Fibroblast of lung (primary cell): ENCODE measurements around the gene HEMK1. TPM values are rescaled to one million over a fixed set of nuclear protein-coding genes. Genes with fewer than 3 reads are reported as not detected.

Experiments used
- DNase-seq, 2 donors: peaks; one replicate each; pipeline versions ENCODE4 v3.0.0 to v3.0.0-alpha.2; 2010; ENCODE audit warnings: low read depth in 2 of 2
- H2AFZ ChIP-seq: 2 replicates; pipeline ENCODE4 v1.5.1; 2012; ENCODE audit warnings: low read length, control low read depth, inconsistent platforms
- H3K27ac ChIP-seq: 2 replicates; pipeline ENCODE4 v1.5.1; 2011; ENCODE audit warnings: low read length, control low read depth; ENCODE audit not compliant: insufficient read depth
- H3K27me3 ChIP-seq: 2 replicates; pipeline ENCODE4 v1.5.1; 2011; ENCODE audit warnings: mild to moderate bottlenecking, low read length; ENCODE audit not compliant: control insufficient read depth, insufficient read depth
- H3K36me3 ChIP-seq: 2 replicates; pipeline ENCODE4 v1.5.1; 2011; ENCODE audit warnings: low read length; ENCODE audit not compliant: control insufficient read depth, insufficient read depth
- H3K4me1 ChIP-seq: 2 replicates; pipeline ENCODE4 v1.5.1; 2011; ENCODE audit warnings: low read length; ENCODE audit not compliant: control insufficient read depth, insufficient read depth; ENCODE audit errors: extremely low read depth
- H3K4me2 ChIP-seq: 2 replicates; pipeline ENCODE4 v1.5.1; 2011; ENCODE audit warnings: low read length, control low read depth; ENCODE audit not compliant: insufficient read depth; ENCODE audit errors: extremely low read depth
- H3K4me3 ChIP-seq, 4 experiments: fragments of 200-600 bp in 1 of 4; sonication (generic) in 1 of 4; replicated peaks in 1 of 4; 2 replicates each; pipeline ENCODE4 v1.5.1; 2011 to 2016; ENCODE audit warnings: low read length in 4 of 4, low read depth in 3 of 4, mild to moderate bottlenecking in 3 of 4, control low read depth in 2 of 4, inconsistent platforms in 1 of 4, mixed read lengths in 1 of 4; ENCODE audit not compliant: insufficient read depth in 1 of 4; ENCODE audit errors: control extremely low read depth in 1 of 4
- H3K79me2 ChIP-seq: 2 replicates; pipeline ENCODE4 v1.5.1; 2012; ENCODE audit warnings: mild to moderate bottlenecking, low read length, inconsistent platforms; ENCODE audit not compliant: control insufficient read depth, insufficient read depth
- H3K9ac ChIP-seq: 2 replicates; pipeline ENCODE4 v1.5.1; 2011; ENCODE audit warnings: mild to moderate bottlenecking, low read length, control low read depth; ENCODE audit not compliant: insufficient read depth
- H3K9me3 ChIP-seq: 2 replicates; pipeline ENCODE4 v1.5.1; 2012; ENCODE audit warnings: low read depth, low read length; ENCODE audit not compliant: control insufficient read depth, insufficient read depth
- H4K20me1 ChIP-seq: 2 replicates; pipeline ENCODE4 v1.5.1; 2011; ENCODE audit warnings: low read length; ENCODE audit not compliant: control insufficient read depth, insufficient read depth; ENCODE audit errors: extremely low read depth
- CTCF ChIP-seq, 2 donors: IDR thresholded peaks in 1 of 2; conservative IDR thresholded peaks in 1 of 2; 1 replicate in 1 of 2; 2 replicates in 1 of 2; pipeline ENCODE4 v1.5.1; 2011 to 2012; ENCODE audit warnings: low read length in 2 of 2, control low read depth in 1 of 2, inconsistent platforms in 1 of 2, low read depth in 1 of 2, mild to moderate bottlenecking in 1 of 2
- EZH2 ChIP-seq: IDR thresholded peaks from 2 replicates; pipeline ENCODE4 v1.5.1; 2012; ENCODE audit warnings: low read length, control low read depth, mild to moderate bottlenecking; ENCODE audit errors: missing control alignments
- polyA plus RNA-seq, 2 donors: library from polyadenylated mRNA; depleted of rRNA in 1 of 2; stranded (reverse) in 1 of 2; unstranded in 1 of 2; fragments of >200 nt; gene quantifications; 2 replicates each; pipeline ENCODE4 v1.2.1, GENCODE V29; 2011 to 2012; ENCODE audit warnings: missing spikeins in 1 of 2
- total RNA-seq: library from RNA; depleted of rRNA; stranded (reverse); fragments of >200 nt; gene quantifications from 2 replicates; pipeline ENCODE4 v1.2.1, GENCODE V29; 2014

HEMK1 gene
- total and polyA plus RNA-seq, 2 donors (not counting 1 experiment from before 2014, with no cell fraction given) = 8.4 to 12.7 TPM

- Histone ChIP-seq H3K9ac (no peak overlapping the region), H3K79me2 (no peaks in the 10 kb centered on the region), H4K20me1 (no peaks in the 10 kb centered on the region), H2AFZ (no peak overlapping the region), H3K9me3 (no peaks in the 10 kb centered on the region), H3K27me3 (no peaks in the 10 kb centered on the region), H3K36me3 (peaks cover 6% of the 10 kb centered on the region), H3K4me2 (no peak overlapping the region), H3K4me3 (no peak overlapping the region), H3K4me1 (peaks cover 9% of the 10 kb centered on the region), H3K27ac (no peak overlapping the region)
- no peak for DNase-seq
- TF ChIP-seq EZH2 (no peak), CTCF (conservative IDR thresholded peaks at IDR 0.05 in 1 of 2, IDR thresholded peaks at IDR 0.05 in 1 of 2; ENCODE audit: low read depth in 1 of 2, low read length in 2 of 2) (no peak)
These were observed 39.0 kb downstream of the HEMK1 start for GRCh38 chr3:50608278-50608677.

GRCh38 chr3:50609071-50609762 lies 39.9 kb downstream of the HEMK1 start:
- no peak for DNase-seq
- Histone ChIP-seq H3K9me3 (no peaks in the 10 kb centered on the region), H3K79me2 (no peaks in the 10 kb centered on the region), H3K27ac (no peak overlapping the region), H2AFZ (no peak overlapping the region), H3K4me3 (no peak overlapping the region), H3K27me3 (no peaks in the 10 kb centered on the region), H3K4me2 (no peak overlapping the region), H3K9ac (no peak overlapping the region), H3K4me1 (peaks cover 9% of the 10 kb centered on the region), H4K20me1 (no peaks in the 10 kb centered on the region), H3K36me3 (peaks cover 6% of the 10 kb centered on the region)
- TF ChIP-seq EZH2 = no peak
- TF ChIP-seq CTCF (conservative IDR thresholded peaks at IDR 0.05 in 1 of 2, IDR thresholded peaks at IDR 0.05 in 1 of 2; ENCODE audit: low read depth in 1 of 2, low read length in 2 of 2) = no peak

GRCh38 chr3:50609763-50610085 lies 40.4 kb downstream of the HEMK1 start:
- Histone ChIP-seq H2AFZ (no peak overlapping the region), H3K9ac (no peak overlapping the region), H3K27me3 (no peaks in the 10 kb centered on the region), H3K27ac (no peak overlapping the region), H3K4me3 (no peak overlapping the region), H3K79me2 (no peaks in the 10 kb centered on the region), H3K4me2 (no peak overlapping the region), H3K36me3 (peaks cover 6% of the 10 kb centered on the region), H3K4me1 (peaks cover 9% of the 10 kb centered on the region), H3K9me3 (no peaks in the 10 kb centered on the region), H4K20me1 (no peaks in the 10 kb centered on the region)
- TF ChIP-seq EZH2 (no peak), CTCF (conservative IDR thresholded peaks at IDR 0.05 in 1 of 2, IDR thresholded peaks at IDR 0.05 in 1 of 2; ENCODE audit: low read depth in 1 of 2, low read length in 2 of 2) (no peak)
- DNase-seq = no peak
